GM12878 (cell line): ENCODE results near the gene AADAT. TPM values are rescaled to one million over a fixed set of nuclear protein-coding genes. Genes with fewer than 3 reads are reported as not detected.

Experiments
- ATAC-seq: fragments of 200-7000 bp; cut with Tn5 transposase; 3 replicates; pipeline ENCODE4 v1.9.1; 2020; ENCODE audit warnings: mild to moderate bottlenecking, moderate library complexity
- BruUV-seq: library from RNA; stranded (reverse); fragments of 400-500 nt; replicated peaks from 2 replicates; lab custom pipeline; 2021; lab: Mats Ljungman, UMichigan
- CTCF ChIA-PET: fragments of 300-600 bp; sonication (Branson Sonifier 250); formaldehyde crosslinking; extraction: SDS; loops from one replicate; lab custom pipeline; 2021; ENCODE audit warnings: inconsistent platforms; lab: Yijun Ruan, JAX
- POLR2A ChIA-PET: fragments of 350-600 bp; formaldehyde crosslinking; extraction: SDS; loops from one replicate; lab custom pipeline; 2021; ENCODE audit warnings: inconsistent platforms; lab: Charles Lee
- RAD21 ChIA-PET: fragments of 300-600 bp; sonication (Branson Sonifier 250); formaldehyde crosslinking; loops from one replicate; lab custom pipeline; 2023; ENCODE audit warnings: antibody characterized with exemption; ENCODE audit not compliant: unreplicated experiment; lab: Charles Lee
- SMC1A ChIA-PET: fragments of 300-600 bp; sonication (Branson Sonifier 250); formaldehyde crosslinking; loops from one replicate; lab custom pipeline; 2023; ENCODE audit not compliant: unreplicated experiment, uncharacterized antibody; lab: Charles Lee
- DNase-seq: peaks from one replicate; pipeline ENCODE4 v3.0.0-alpha.2; 2011; ENCODE audit warnings: low read depth, low spot score
- FAIRE-seq: peaks from 3 replicates; lab custom pipeline; 2011; peaks lifted over from hg19 to GRCh38; lab: Jason Lieb, UNC
- H2AFZ ChIP-seq: 2 replicates; pipeline ENCODE4 v1.6.0; 2011; ENCODE audit warnings: low read depth, low read length, control low read depth; ENCODE audit not compliant: control insufficient read depth
- H3K27ac ChIP-seq: 2 replicates; pipeline ENCODE4 v1.5.1; 2011; ENCODE audit warnings: control low read depth; ENCODE audit not compliant: control insufficient read depth, insufficient read depth
- H3K27me3 ChIP-seq, 2 experiments: replicated peaks in 1 of 2; 2 replicates each; pipeline versions ENCODE4 v1.6.0 to v1.6.1; 2011; ENCODE audit warnings: low read length in 1 of 2; ENCODE audit not compliant: control insufficient read depth in 2 of 2, insufficient read depth in 2 of 2
- H3K36me3 ChIP-seq, 2 experiments: 2 replicates each; pipeline ENCODE4 v1.5.1; 2011; ENCODE audit warnings: low read length in 1 of 2; ENCODE audit not compliant: control insufficient read depth in 2 of 2, insufficient read depth in 2 of 2
- H3K4me1 ChIP-seq: 2 replicates; pipeline ENCODE4 v1.6.1; 2011; ENCODE audit warnings: mild to moderate bottlenecking, low read length, moderate library complexity, mixed read lengths; ENCODE audit not compliant: control insufficient read depth, insufficient read depth
- H3K4me2 ChIP-seq: 2 replicates; pipeline ENCODE4 v1.6.0; 2011; ENCODE audit warnings: control low read depth; ENCODE audit not compliant: control insufficient read depth, insufficient read depth
- H3K4me3 ChIP-seq: fragments of 200-600 bp; sonication (generic); 2 replicates; pipeline ENCODE4 v1.5.1; 2016
- H3K79me2 ChIP-seq: 2 replicates; pipeline ENCODE4 v1.6.0; 2011; ENCODE audit warnings: low read length; ENCODE audit not compliant: control insufficient read depth, insufficient read depth
- H3K9ac ChIP-seq: 2 replicates; pipeline ENCODE4 v1.8.0; 2011; ENCODE audit warnings: low read length, control low read depth, mixed read lengths; ENCODE audit not compliant: control insufficient read depth, insufficient read depth
- H3K9me3 ChIP-seq: replicated peaks from 3 replicates; pipeline ENCODE4 v1.5.1; 2011; ENCODE audit warnings: mild to moderate bottlenecking, low read length; ENCODE audit not compliant: control insufficient read depth, insufficient read depth
- H4K20me1 ChIP-seq: 2 replicates; pipeline ENCODE4 v1.6.0; 2011; ENCODE audit not compliant: control insufficient read depth, insufficient read depth
- ASH2L ChIP-seq: fragments of 300-600, 200-600 bp; sonication (generic); IDR thresholded peaks from 2 replicates; pipeline ENCODE4 v1.6.1; 2017; ENCODE audit warnings: low read depth, mild to moderate bottlenecking, borderline replicate concordance
- DPF2 ChIP-seq: fragments of 450-650 bp; IDR thresholded peaks from 2 replicates; pipeline ENCODE4 v1.6.1; 2017; ENCODE audit warnings: mild to moderate bottlenecking
- FOXM1 ChIP-seq: IDR thresholded peaks from 2 replicates; pipeline ENCODE4 v1.6.1; 2012; ENCODE audit warnings: low read depth, mild to moderate bottlenecking, inconsistent platforms, low read length, moderate library complexity
- HDGF ChIP-seq: fragments of 450-650 bp; IDR thresholded peaks from 2 replicates; pipeline ENCODE4 v1.6.1; 2016; ENCODE audit warnings: antibody characterized with exemption
- JUND ChIP-seq: IDR thresholded peaks from 2 replicates; pipeline ENCODE4 v1.6.1; 2012; ENCODE audit warnings: low read depth, mild to moderate bottlenecking, low read length, improper control_type of control experiment, moderate library complexity
- NFYA ChIP-seq: IDR thresholded peaks from 2 replicates; pipeline ENCODE4 v1.6.1; 2011; ENCODE audit warnings: low read depth, mild to moderate bottlenecking, low read length, improper control_type of control experiment, borderline replicate concordance
- NR2C2 ChIP-seq: IDR thresholded peaks from 2 replicates; pipeline ENCODE4 v1.6.1; 2011; ENCODE audit warnings: borderline replicate concordance, low read depth; ENCODE audit not compliant: control insufficient read depth, insufficient read length
- NRF1 ChIP-seq: conservative IDR thresholded peaks from 2 replicates; pipeline ENCODE4 v1.6.1; 2011; ENCODE audit warnings: mild to moderate bottlenecking, low read depth, low read length, improper control_type of control experiment
- RB1 ChIP-seq: fragments of 450-650 bp; formaldehyde crosslinking; IDR thresholded peaks from 2 replicates; pipeline ENCODE4 v1.6.1; 2017; ENCODE audit warnings: mild to moderate bottlenecking, borderline replicate concordance
- RBBP5 ChIP-seq: fragments of 200-600 bp; sonication (generic); conservative IDR thresholded peaks from 2 replicates; pipeline ENCODE4 v1.6.1; 2016
- SUZ12 ChIP-seq: fragments of 200-600 bp; sonication (generic); IDR thresholded peaks from one replicate; pipeline ENCODE4 v1.6.1; 2018; ENCODE audit warnings: antibody characterized with exemption, mild to moderate bottlenecking; ENCODE audit not compliant: unreplicated experiment
- YY1 ChIP-seq: IDR thresholded peaks from 2 replicates; pipeline ENCODE4 v1.6.1; 2011; ENCODE audit warnings: low read depth, mild to moderate bottlenecking, low read length
- ZBED1 ChIP-seq: IDR thresholded peaks from 2 replicates; pipeline ENCODE4 v1.6.1; 2016; ENCODE audit warnings: borderline replicate concordance
- ZBTB4 ChIP-seq: fragments of 450-650 bp; formaldehyde crosslinking; IDR thresholded peaks from 2 replicates; pipeline ENCODE4 v1.4.0; 2022; ENCODE audit warnings: mild to moderate bottlenecking, moderate library complexity
- ZNF384 ChIP-seq: IDR thresholded peaks from 2 replicates; pipeline ENCODE4 v1.6.1; 2012; ENCODE audit warnings: low read depth, mild to moderate bottlenecking, low read length, improper control_type of control experiment, borderline replicate concordance
- WGBS: methylation state at CpG from one replicate; pipeline ENCODE4 v1.1.6; 2016; ENCODE audit warnings: low lambda C conversion rate; ENCODE audit not compliant: insufficient replicate concordance, insufficient coverage; ENCODE audit errors: missing lambda C conversion rate; 5-methylcytosine and 5-hydroxymethylcytosine counted together
- in situ Hi-C: fragments of 300-500 bp; cut with MboI; formaldehyde crosslinking; loops from 9 replicates; pipeline ENCODE4 v1.14.3; 2018; ENCODE audit warnings: mixed read lengths
- intact Hi-C: fragments of 100-400 bp; cut with micrococcal nuclease; formaldehyde crosslinking; loops from one replicate; pipeline ENCODE4 v1.14.2; 2022; ENCODE audit not compliant: unreplicated experiment
- polyA plus RNA-seq, 11 experiments: library from polyadenylated mRNA; depleted of rRNA in 4 of 11; unstranded in 6 of 11; stranded (reverse) in 5 of 11; fragments of >200 nt; fragmentation: Nextera tagmentation in 4 of 11; fragmentation: Illumina TruSeq in 1 of 11; extraction: Ambion mirVana in 4 of 11; extraction: Trizol in 1 of 11; gene quantifications; 1 replicate in 1 of 11; 2 replicates in 10 of 11; pipeline versions ENCODE4 v1.2.1 to v1.2.3, GENCODE V29; 2011 to 2016; ENCODE audit warnings: inconsistent platforms in 2 of 11, missing spikeins in 2 of 11, low read depth in 1 of 11
- total RNA-seq, 4 experiments: library from RNA; depleted of rRNA in 3 of 4; stranded (reverse); fragments of >200 nt in 3 of 4; fragmentation: Illumina TruSeq in 1 of 4; extraction: Trizol in 1 of 4; gene quantifications; 2 replicates each; pipeline versions ENCODE4 v1.2.1 to v1.2.3, GENCODE V29; 2013 to 2021
- TF ChIP-seq, protein P1 (sequence below): fragments of 450-650 bp; IDR thresholded peaks from 2 replicates; pipeline ENCODE4 v1.6.1; 2017; ENCODE audit warnings: antibody characterized with exemption, mild to moderate bottlenecking, moderate library complexity

The AADAT gene
- total and polyA plus RNA-seq, 10 of the 15 experiments (the other 5 are each of a cell fraction or from before 2014, with no cell fraction given) = not detected

GRCh38 chr4:170038769-170039168 lies 51.0 kb downstream of the AADAT start:
- Histone ChIP-seq H3K27ac (no peak overlapping the region), H3K4me2 (no peak overlapping the region), H4K20me1 (no peaks in the 10 kb centered on the region), H3K4me3 (no peak overlapping the region), H3K9me3 (no peaks in the 10 kb centered on the region), H2AFZ (no peak overlapping the region), H3K36me3 (no peaks in the 10 kb centered on the region), H3K27me3 (no peaks in the 10 kb centered on the region), H3K9ac (no peak overlapping the region)
- ChIA-PET SMC1A (no interaction called here), CTCF (no interaction called here), RAD21 (no interaction called here)
- intact Hi-C loops (no loop called here), in situ Hi-C loops (no loop called here)
- WGBS = 37% methylated on average over 4 of the region's 4 CpGs
- no peak for FAIRE-seq
- BruUV-seq = no TSS peak
- TF ChIP-seq YY1 (no peak), ZBTB4 (no peak), ZNF384 (no peak), SUZ12 (no peak), ZBED1 (no peak), NRF1 (no peak), DPF2 (no peak), NFYA (no peak), RBBP5 (no peak), RB1 (no peak), FOXM1 (no peak), JUND (no peak), HDGF (no peak), NR2C2 (no peak), ASH2L (no peak)
- TF ChIP-seq, protein P1, sequence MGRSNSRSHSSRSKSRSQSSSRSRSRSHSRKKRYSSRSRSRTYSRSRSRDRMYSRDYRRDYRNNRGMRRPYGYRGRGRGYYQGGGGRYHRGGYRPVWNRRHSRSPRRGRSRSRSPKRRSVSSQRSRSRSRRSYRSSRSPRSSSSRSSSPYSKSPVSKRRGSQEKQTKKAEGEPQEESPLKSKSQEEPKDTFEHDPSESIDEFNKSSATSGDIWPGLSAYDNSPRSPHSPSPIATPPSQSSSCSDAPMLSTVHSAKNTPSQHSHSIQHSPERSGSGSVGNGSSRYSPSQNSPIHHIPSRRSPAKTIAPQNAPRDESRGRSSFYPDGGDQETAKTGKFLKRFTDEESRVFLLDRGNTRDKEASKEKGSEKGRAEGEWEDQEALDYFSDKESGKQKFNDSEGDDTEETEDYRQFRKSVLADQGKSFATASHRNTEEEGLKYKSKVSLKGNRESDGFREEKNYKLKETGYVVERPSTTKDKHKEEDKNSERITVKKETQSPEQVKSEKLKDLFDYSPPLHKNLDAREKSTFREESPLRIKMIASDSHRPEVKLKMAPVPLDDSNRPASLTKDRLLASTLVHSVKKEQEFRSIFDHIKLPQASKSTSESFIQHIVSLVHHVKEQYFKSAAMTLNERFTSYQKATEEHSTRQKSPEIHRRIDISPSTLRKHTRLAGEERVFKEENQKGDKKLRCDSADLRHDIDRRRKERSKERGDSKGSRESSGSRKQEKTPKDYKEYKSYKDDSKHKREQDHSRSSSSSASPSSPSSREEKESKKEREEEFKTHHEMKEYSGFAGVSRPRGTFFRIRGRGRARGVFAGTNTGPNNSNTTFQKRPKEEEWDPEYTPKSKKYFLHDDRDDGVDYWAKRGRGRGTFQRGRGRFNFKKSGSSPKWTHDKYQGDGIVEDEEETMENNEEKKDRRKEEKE = no peak
- TF ChIP-seq, all 136 proteins: peak for 0
- no peak for ATAC-seq
- Histone ChIP-seq H3K4me1 (no peaks in the 10 kb centered on the region), H3K79me2 (no peaks in the 10 kb centered on the region)
- POLR2A ChIA-PET = no interaction called here
- no peak for DNase-seq
